CD4-positive, alpha-beta T cell (primary cell): ENCODE measurements around the gene HMCN1. TPM values are rescaled to one million over a fixed set of nuclear protein-coding genes. Genes with fewer than 3 reads are reported as not detected.

Source experiments
- ATAC-seq: fragments of 200-7000 bp; cut with Tn5 transposase; one replicate; pipeline ENCODE4 v1.10.0; 2022; ENCODE audit warnings: mild to moderate bottlenecking; ENCODE audit not compliant: poor library complexity
- CTCF ChIA-PET: fragments of 350-600 bp; sonication (Branson Sonifier 250); formaldehyde crosslinking; loops from one replicate; lab custom pipeline; 2021; ENCODE audit warnings: antibody characterized with exemption, inconsistent platforms; lab: Charles Lee
- POLR2A ChIA-PET: fragments of 350-600 bp; sonication (Branson Sonifier 250); formaldehyde crosslinking; loops from one replicate; lab custom pipeline; 2021; ENCODE audit warnings: antibody characterized with exemption, inconsistent platforms; lab: Charles Lee
- DNase-seq, 14 experiments: peaks; one replicate each; pipeline ENCODE4 v3.0.0-alpha.2; 2013 to 2020; ENCODE audit warnings: mixed read lengths in 2 of 14
- H3K27ac ChIP-seq, 2 donors: one replicate each; pipeline versions ENCODE4 v1.5.1 to v1.7.0; 2013; ENCODE audit warnings: low read length in 2 of 2, low read depth in 1 of 2, mild to moderate bottlenecking in 1 of 2
- H3K27me3 ChIP-seq, 2 experiments: 1 replicate in 1 of 2; 2 replicates in 1 of 2; pipeline versions ENCODE4 v1.6.1 to v1.7.0; 2013; ENCODE audit warnings: low read length in 2 of 2, control low read depth in 1 of 2, mild to moderate bottlenecking in 1 of 2, moderate library complexity in 1 of 2; ENCODE audit not compliant: insufficient read depth in 2 of 2, control insufficient read depth in 1 of 2
- H3K36me3 ChIP-seq: one replicate; pipeline ENCODE4 v1.6.1; 2013; ENCODE audit warnings: low read length, control low read depth; ENCODE audit not compliant: insufficient read depth
- H3K4me1 ChIP-seq: one replicate; pipeline ENCODE4 v1.6.1; 2013; ENCODE audit warnings: low read length, control low read depth; ENCODE audit not compliant: insufficient read depth
- H3K4me3 ChIP-seq: one replicate; pipeline ENCODE4 v1.5.1; 2013; ENCODE audit warnings: mild to moderate bottlenecking, low read length, moderate library complexity
- H3K9me3 ChIP-seq, 2 experiments: 1 replicate in 1 of 2; 2 replicates in 1 of 2; pipeline versions ENCODE4 v1.6.1 to v1.7.0; 2013; ENCODE audit warnings: low read length in 2 of 2, mild to moderate bottlenecking in 2 of 2, control low read depth in 1 of 2, moderate library complexity in 1 of 2; ENCODE audit not compliant: control insufficient read depth in 1 of 2, insufficient read depth in 1 of 2
- H3K27ac Mint-ChIP-seq: one replicate; pipeline ENCODE4 v1.8.0; 2020; ENCODE audit warnings: mixed read lengths
- H3K27me3 Mint-ChIP-seq: one replicate; pipeline ENCODE4 v1.8.0; 2021; ENCODE audit warnings: mixed read lengths
- H3K36me3 Mint-ChIP-seq: one replicate; pipeline ENCODE4 v1.8.0; 2021; ENCODE audit warnings: low read depth, mixed read lengths
- H3K4me1 Mint-ChIP-seq: one replicate; pipeline ENCODE4 v1.8.0; 2021; ENCODE audit warnings: low read depth, mixed read lengths
- H3K4me3 Mint-ChIP-seq: one replicate; pipeline ENCODE4 v1.8.0; 2020; ENCODE audit warnings: mild to moderate bottlenecking, mixed read lengths
- H3K9me3 Mint-ChIP-seq: one replicate; pipeline ENCODE4 v1.8.0; 2020; ENCODE audit warnings: mixed read lengths
- intact Hi-C, 2 experiments: fragments of 100-400 bp; cut with DNase I in 1 of 2; cut with micrococcal nuclease in 1 of 2; formaldehyde crosslinking; loops; one replicate each; pipeline versions ENCODE4 v1.15.1 to v1.9.0; 2023 to 2025; cut with DNase I, micrococcal nuclease
- total RNA-seq, 174 experiments: library from RNA in 2 of 174; stranded (reverse) in 2 of 174; gene quantifications; one replicate each; pipeline ENCODE4 v1.2.3 and lab custom pipeline; 2021 to 2026
- TF ChIP-seq, protein P1 (sequence below): fragments of 200-600 bp; IDR thresholded peaks from one replicate; pipeline ENCODE4 v1.8.0; 2022; ENCODE audit warnings: antibody characterized with exemption, mild to moderate bottlenecking

HMCN1 gene
- total RNA-seq, 2 experiments from 2014 or later = 0.14 TPM

DNA sequence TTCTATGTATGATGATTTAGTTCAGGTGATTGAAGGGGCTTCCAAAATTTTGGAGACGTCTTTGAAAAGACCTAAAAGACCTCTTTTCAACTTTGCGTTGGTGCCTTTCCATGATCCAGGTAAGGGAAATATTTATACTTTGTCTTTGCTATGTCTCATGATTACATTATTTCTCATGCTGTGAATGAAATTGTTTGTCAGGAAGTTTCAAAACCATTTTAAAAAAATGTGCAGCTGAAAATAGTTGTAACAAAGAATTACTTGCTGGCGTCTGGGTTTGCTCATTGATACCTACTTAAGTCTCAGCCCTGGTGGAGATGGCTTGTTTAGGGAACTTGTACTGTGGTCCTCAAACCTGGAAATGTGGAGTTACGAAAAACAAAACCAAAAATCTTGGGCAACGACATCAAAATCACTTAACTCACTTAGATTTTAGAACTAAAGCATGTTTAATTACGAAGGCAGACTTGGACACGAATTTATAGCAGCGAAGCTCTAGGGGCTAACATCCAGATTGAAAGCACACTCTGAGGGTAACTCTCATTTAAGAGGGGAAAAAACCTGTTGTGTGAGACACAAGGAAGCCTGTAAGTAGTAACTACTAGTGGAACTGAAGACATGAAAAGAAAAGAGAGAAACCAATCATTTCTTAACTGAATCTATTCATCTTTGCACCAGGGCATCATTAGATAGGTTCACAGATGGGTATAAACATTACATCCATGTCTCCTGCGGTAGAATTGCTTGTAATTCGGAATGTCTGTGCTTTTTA, 924 bp downstream of the HMCN1 start:
- peak overlapping the region; percentile 49 for H3K4me3 Mint-ChIP-seq
- Histone ChIP-seq H3K27ac (no peak overlapping the region), H3K27me3 (peaks cover 32 to 44% of the 10 kb centered on the region in 2 experiments), H3K4me3 (no peak overlapping the region), H3K9me3 (peaks cover 6 to 18% of the 10 kb centered on the region in 2 experiments), H3K36me3 (no peaks in the 10 kb centered on the region), H3K4me1 (peaks cover 13% of the 10 kb centered on the region)
- DNase-seq (no peak), ATAC-seq (no peak)
- CTCF ChIA-PET = no interaction called here
- intact Hi-C loops = no loop called here
- peaks cover 17% of the 10 kb centered on the region for H3K4me1 Mint-ChIP-seq
- TF ChIP-seq, protein P1, sequence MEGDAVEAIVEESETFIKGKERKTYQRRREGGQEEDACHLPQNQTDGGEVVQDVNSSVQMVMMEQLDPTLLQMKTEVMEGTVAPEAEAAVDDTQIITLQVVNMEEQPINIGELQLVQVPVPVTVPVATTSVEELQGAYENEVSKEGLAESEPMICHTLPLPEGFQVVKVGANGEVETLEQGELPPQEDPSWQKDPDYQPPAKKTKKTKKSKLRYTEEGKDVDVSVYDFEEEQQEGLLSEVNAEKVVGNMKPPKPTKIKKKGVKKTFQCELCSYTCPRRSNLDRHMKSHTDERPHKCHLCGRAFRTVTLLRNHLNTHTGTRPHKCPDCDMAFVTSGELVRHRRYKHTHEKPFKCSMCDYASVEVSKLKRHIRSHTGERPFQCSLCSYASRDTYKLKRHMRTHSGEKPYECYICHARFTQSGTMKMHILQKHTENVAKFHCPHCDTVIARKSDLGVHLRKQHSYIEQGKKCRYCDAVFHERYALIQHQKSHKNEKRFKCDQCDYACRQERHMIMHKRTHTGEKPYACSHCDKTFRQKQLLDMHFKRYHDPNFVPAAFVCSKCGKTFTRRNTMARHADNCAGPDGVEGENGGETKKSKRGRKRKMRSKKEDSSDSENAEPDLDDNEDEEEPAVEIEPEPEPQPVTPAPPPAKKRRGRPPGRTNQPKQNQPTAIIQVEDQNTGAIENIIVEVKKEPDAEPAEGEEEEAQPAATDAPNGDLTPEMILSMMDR = no peak
- no peaks in the 10 kb centered on the region for H3K36me3 Mint-ChIP-seq
- H3K27ac Mint-ChIP-seq = no peak overlapping the region
- POLR2A ChIA-PET = no interaction called here
- peaks cover 73% of the 10 kb centered on the region for H3K27me3 Mint-ChIP-seq
- H3K9me3 Mint-ChIP-seq = peaks cover 7% of the 10 kb centered on the region

DNA sequence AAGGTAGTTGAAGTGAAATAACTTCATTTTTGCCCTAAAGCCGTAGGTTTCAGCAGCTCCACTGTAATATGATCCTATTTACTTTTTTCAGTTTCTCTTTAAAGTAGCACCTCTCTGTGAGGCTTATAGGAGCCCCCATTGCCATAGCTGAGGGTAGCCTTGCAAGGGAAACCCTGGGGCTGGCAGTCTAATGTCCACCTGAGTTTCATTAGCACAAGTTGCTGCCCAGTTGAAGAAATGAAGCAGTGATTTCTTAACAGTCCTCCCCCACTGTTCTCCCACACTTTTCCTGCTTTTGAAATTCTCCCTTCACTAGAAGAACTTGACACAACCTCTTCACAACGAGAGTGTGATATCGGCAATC, 1.5 kb downstream of the HMCN1 start:
- H3K27me3 ChIP-seq = peaks cover 32 to 44% of the 10 kb centered on the region in 2 experiments
- no peak overlapping the region for H3K27ac Mint-ChIP-seq
- peaks cover 73% of the 10 kb centered on the region for H3K27me3 Mint-ChIP-seq
- ChIA-PET CTCF (no interaction called here), POLR2A (no interaction called here)
- H3K27ac ChIP-seq = no peak overlapping the region
- H3K36me3 ChIP-seq = no peaks in the 10 kb centered on the region
- peaks cover 6% of the 10 kb centered on the region for H3K9me3 Mint-ChIP-seq
- peaks cover 13% of the 10 kb centered on the region for H3K4me1 ChIP-seq
- ATAC-seq (no peak), DNase-seq (no peak)
- TF ChIP-seq, protein P1 = no peak
- intact Hi-C loops = no loop called here
- peaks cover 6 to 13% of the 10 kb centered on the region in 2 experiments for H3K9me3 ChIP-seq
- H3K4me3 ChIP-seq = no peak overlapping the region
- H3K4me3 Mint-ChIP-seq = no peak overlapping the region
- H3K4me1 Mint-ChIP-seq = peaks cover 17% of the 10 kb centered on the region
- H3K36me3 Mint-ChIP-seq = no peaks in the 10 kb centered on the region

DNA sequence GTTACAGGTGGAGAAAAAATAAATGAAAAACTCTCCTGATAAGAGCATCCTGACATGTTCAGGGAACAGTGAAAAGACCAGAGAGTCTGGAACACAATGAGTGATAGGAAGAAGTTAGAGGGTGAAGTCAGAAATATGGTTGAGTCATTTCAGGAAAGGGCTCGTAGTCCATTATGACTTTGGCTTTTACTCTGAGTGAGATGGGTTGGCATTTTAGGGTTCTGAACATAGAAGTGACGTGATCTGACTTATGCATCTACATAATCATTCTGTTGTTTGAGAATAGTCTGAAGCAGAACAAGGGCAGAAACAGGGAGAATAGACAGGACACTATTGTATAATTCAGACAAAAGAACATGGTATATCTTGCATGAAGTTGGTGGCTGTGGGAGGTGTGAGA, 5.8 kb downstream of the HMCN1 start:
- ChIA-PET CTCF (no interaction called here), POLR2A (no interaction called here)
- intact Hi-C loops = no loop called here
- ATAC-seq (no peak), DNase-seq (no peak)
- Mint-ChIP-seq H3K9me3 (no peaks in the 10 kb centered on the region), H3K27ac (no peak overlapping the region), H3K36me3 (no peaks in the 10 kb centered on the region), H3K27me3 (peaks cover 58% of the 10 kb centered on the region), H3K4me1 (peaks cover 4% of the 10 kb centered on the region), H3K4me3 (no peak overlapping the region)
- TF ChIP-seq, protein P1 = no peak
- Histone ChIP-seq H3K27me3 (peaks cover 11 to 12% of the 10 kb centered on the region in 2 experiments), H3K9me3 (no peaks in the 10 kb centered on the region), H3K4me1 (no peaks in the 10 kb centered on the region), H3K27ac (no peak overlapping the region), H3K4me3 (no peak overlapping the region), H3K36me3 (no peaks in the 10 kb centered on the region)
